SW480 (cell line): ENCODE results near the gene ALDH16A1.

Source experiments
- DNase-seq: peaks from one replicate; pipeline ENCODE4 v3.0.0-alpha.2; 2016; ENCODE audit warnings: low spot score

ALDH16A1 gene

GRCh38 chr19:49423985-49424303 lies 29.1 kb upstream of the ALDH16A1 start:
- no peak for DNase-seq

- DNase-seq = no peak
These were observed 27.8 kb upstream of the ALDH16A1 start, which contains the start of gene GFY for GRCh38 chr19:49425178-49425577. Gene GFY (plus strand): TSS chr19:49425388. CDS start chr19:49426431, 1,043 bp downstream.

- DNase-seq = peak; percentile 65
These were observed 27.0 kb upstream of the ALDH16A1 start for GRCh38 chr19:49425922-49426592.

GRCh38 chr19:49427339-49427738 lies 25.7 kb upstream of the ALDH16A1 start:
- no peak for DNase-seq

- peak; percentile 66 for DNase-seq
These were observed 25.0 kb upstream of the ALDH16A1 start for GRCh38 chr19:49427855-49428546.

GRCh38 chr19:49428547-49429451 lies 24.2 kb upstream of the ALDH16A1 start:
- no peak for DNase-seq

- DNase-seq = no peak
These were observed 22.8 kb upstream of the ALDH16A1 start for GRCh38 chr19:49430172-49430677.

- DNase-seq = no peak
These were observed 22.2 kb upstream of the ALDH16A1 start for GRCh38 chr19:49430678-49431329.

- no peak for DNase-seq
These were observed 21.7 kb upstream of the ALDH16A1 start for GRCh38 chr19:49431330-49431749.

GRCh38 chr19:49432141-49433073 lies 20.6 kb upstream of the ALDH16A1 start:
- no peak for DNase-seq

GRCh38 chr19:49433240-49433901 lies 19.7 kb upstream of the ALDH16A1 start:
- no peak for DNase-seq

GRCh38 chr19:49434907-49435583 lies 18.0 kb upstream of the ALDH16A1 start:
- DNase-seq = peak; percentile 54

- DNase-seq = no peak
These were observed 17.4 kb upstream of the ALDH16A1 start for GRCh38 chr19:49435670-49436069.

- no peak for DNase-seq
These were observed 16.5 kb upstream of the ALDH16A1 start for GRCh38 chr19:49436381-49437017.

- no peak for DNase-seq
These were observed 15.8 kb upstream of the ALDH16A1 start for GRCh38 chr19:49437231-49437630.

GRCh38 chr19:49438261-49438660 lies 14.8 kb upstream of the ALDH16A1 start:
- DNase-seq = no peak

GRCh38 chr19:49439836-49440235 lies 13.2 kb upstream of the ALDH16A1 start:
- DNase-seq = no peak

GRCh38 chr19:49440439-49441209 lies 12.4 kb upstream of the ALDH16A1 start:
- DNase-seq = no peak
